SU-DHL-6 (cell line): ENCODE measurements around the gene CRHR2.

Source experiments
- EZH2phosphoT487 ChIP-seq: fragments of 200-600 bp; sonication (generic), shearing (Covaris generic); conservative IDR thresholded peaks from 2 replicates; pipeline ENCODE4 v1.6.1; 2018; ENCODE audit warnings: mild to moderate bottlenecking, antibody characterized with exemption, low read length, moderate library complexity, mixed read lengths
- TF ChIP-seq, protein P1 (sequence below): fragments of 200-600 bp; sonication (generic); IDR thresholded peaks from one replicate; pipeline ENCODE4 v1.5.1; 2017; ENCODE audit warnings: antibody characterized with exemption, mild to moderate bottlenecking, low read length, moderate library complexity; ENCODE audit not compliant: insufficient read depth, poor library complexity, severe bottlenecking

DNA sequence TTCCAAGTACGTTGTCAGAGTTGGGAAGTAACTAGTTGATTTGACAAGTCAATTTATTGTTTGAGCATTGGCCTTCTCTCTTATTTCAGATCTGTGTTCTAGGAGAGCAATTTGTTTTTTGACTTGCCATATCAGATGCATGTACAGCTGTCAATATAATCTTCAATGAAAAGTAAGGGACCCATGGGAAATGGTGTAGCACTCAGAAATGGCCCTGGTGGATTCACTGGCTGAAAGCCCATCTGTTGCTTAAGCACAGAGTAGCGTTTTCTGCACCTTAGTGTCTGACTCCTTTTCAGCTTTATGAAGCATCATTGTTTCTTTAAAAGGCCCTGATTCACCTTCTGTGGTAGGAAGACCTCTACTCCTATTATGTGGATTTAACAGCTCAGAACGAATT, 77.4 kb downstream of the CRHR2 start:
- TF ChIP-seq, protein P1, sequence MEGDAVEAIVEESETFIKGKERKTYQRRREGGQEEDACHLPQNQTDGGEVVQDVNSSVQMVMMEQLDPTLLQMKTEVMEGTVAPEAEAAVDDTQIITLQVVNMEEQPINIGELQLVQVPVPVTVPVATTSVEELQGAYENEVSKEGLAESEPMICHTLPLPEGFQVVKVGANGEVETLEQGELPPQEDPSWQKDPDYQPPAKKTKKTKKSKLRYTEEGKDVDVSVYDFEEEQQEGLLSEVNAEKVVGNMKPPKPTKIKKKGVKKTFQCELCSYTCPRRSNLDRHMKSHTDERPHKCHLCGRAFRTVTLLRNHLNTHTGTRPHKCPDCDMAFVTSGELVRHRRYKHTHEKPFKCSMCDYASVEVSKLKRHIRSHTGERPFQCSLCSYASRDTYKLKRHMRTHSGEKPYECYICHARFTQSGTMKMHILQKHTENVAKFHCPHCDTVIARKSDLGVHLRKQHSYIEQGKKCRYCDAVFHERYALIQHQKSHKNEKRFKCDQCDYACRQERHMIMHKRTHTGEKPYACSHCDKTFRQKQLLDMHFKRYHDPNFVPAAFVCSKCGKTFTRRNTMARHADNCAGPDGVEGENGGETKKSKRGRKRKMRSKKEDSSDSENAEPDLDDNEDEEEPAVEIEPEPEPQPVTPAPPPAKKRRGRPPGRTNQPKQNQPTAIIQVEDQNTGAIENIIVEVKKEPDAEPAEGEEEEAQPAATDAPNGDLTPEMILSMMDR: no peak
- no peak for TF ChIP-seq EZH2phosphoT487
